CD14-positive monocyte (primary cell): Measurements from ENCODE around the gene THBS2. TPM values are rescaled to one million over a fixed set of nuclear protein-coding genes. Genes with fewer than 3 reads are reported as not detected.

Experiments
- DNase-seq, 3 donors: peaks; one replicate each; pipeline ENCODE4 v3.0.0-alpha.2; 2011 to 2022
- H2AFZ ChIP-seq: 2 replicates; pipeline ENCODE4 v1.6.0; 2012; ENCODE audit warnings: mild to moderate bottlenecking, low read depth, low read length, inconsistent platforms; ENCODE audit not compliant: insufficient read depth, poor library complexity, severe bottlenecking
- H3K27ac ChIP-seq, 2 donors: 1 replicate in 1 of 2; 2 replicates in 1 of 2; pipeline ENCODE4 v1.5.1; 2012 to 2013; ENCODE audit warnings: low read length in 2 of 2, control low read depth in 1 of 2, inconsistent platforms in 1 of 2, low read depth in 1 of 2, mild to moderate bottlenecking in 1 of 2
- H3K27me3 ChIP-seq, 2 donors: one replicate each; pipeline versions ENCODE4 v1.6.0 to v1.6.1; 2011 to 2013; ENCODE audit warnings: low read length in 2 of 2; ENCODE audit not compliant: control insufficient read depth in 2 of 2, insufficient read depth in 2 of 2
- H3K36me3 ChIP-seq, 2 donors: replicated peaks in 1 of 2; 1 replicate in 1 of 2; 2 replicates in 1 of 2; pipeline versions ENCODE4 v1.5.1 to v1.6.1; 2012 to 2013; ENCODE audit warnings: low read length in 2 of 2, control low read depth in 1 of 2, inconsistent platforms in 1 of 2, mild to moderate bottlenecking in 1 of 2; ENCODE audit not compliant: insufficient read depth in 2 of 2, control insufficient read depth in 1 of 2
- H3K4me1 ChIP-seq, 2 donors: 1 replicate in 1 of 2; 2 replicates in 1 of 2; pipeline versions ENCODE4 v1.5.1 to v1.6.1; 2012 to 2013; ENCODE audit warnings: low read length in 2 of 2, control low read depth in 1 of 2, inconsistent platforms in 1 of 2, mild to moderate bottlenecking in 1 of 2, moderate library complexity in 1 of 2; ENCODE audit not compliant: insufficient read depth in 2 of 2, control insufficient read depth in 1 of 2
- H3K4me2 ChIP-seq: replicated peaks from 2 replicates; pipeline ENCODE3; 2012; ENCODE audit warnings: low read length, moderate library complexity, mild to moderate bottlenecking; ENCODE audit not compliant: poor library complexity, severe bottlenecking; ENCODE audit errors: extremely low read depth
- H3K4me3 ChIP-seq, 3 experiments: fragments of 200-600 bp in 1 of 3; sonication (generic) in 1 of 3; replicated peaks in 1 of 3; 1 replicate in 2 of 3; 2 replicates in 1 of 3; pipeline ENCODE4 v1.5.1; 2011 to 2013; ENCODE audit warnings: low read length in 3 of 3, mild to moderate bottlenecking in 3 of 3, control low read depth in 2 of 3, low read depth in 2 of 3, inconsistent platforms in 1 of 3, moderate library complexity in 1 of 3
- H3K79me2 ChIP-seq: 2 replicates; pipeline ENCODE4 v1.6.0; 2012; ENCODE audit warnings: mild to moderate bottlenecking, control low read depth, inconsistent platforms, low read length, moderate library complexity; ENCODE audit not compliant: insufficient read depth
- H3K9ac ChIP-seq: 2 replicates; pipeline ENCODE4 v1.6.0; 2017; ENCODE audit warnings: low read length, mild to moderate bottlenecking; ENCODE audit not compliant: insufficient read depth, poor library complexity, severe bottlenecking
- H3K9me3 ChIP-seq, 2 donors: replicated peaks in 1 of 2; 1 replicate in 1 of 2; 2 replicates in 1 of 2; pipeline versions ENCODE4 v1.5.1 to v1.6.1; 2012 to 2013; ENCODE audit warnings: low read length in 2 of 2, control low read depth in 1 of 2; ENCODE audit not compliant: control insufficient read depth in 1 of 2, insufficient read depth in 1 of 2
- H4K20me1 ChIP-seq: 2 replicates; pipeline ENCODE4 v1.6.0; 2012; ENCODE audit warnings: mild to moderate bottlenecking, low read length, control low read depth, moderate library complexity; ENCODE audit not compliant: insufficient read depth
- H3K27ac Mint-ChIP-seq, 7 donors: one replicate each; pipeline ENCODE4 v1.8.0; 2020; ENCODE audit warnings: mild to moderate bottlenecking in 7 of 7, mixed read lengths in 7 of 7, moderate library complexity in 6 of 7, inconsistent platforms in 2 of 7
- H3K27me3 Mint-ChIP-seq, 3 donors: one replicate each; pipeline ENCODE4 v1.8.0; 2021 to 2022; ENCODE audit warnings: low read depth in 3 of 3, mild to moderate bottlenecking in 3 of 3, mixed read lengths in 3 of 3, moderate library complexity in 3 of 3, inconsistent platforms in 1 of 3
- H3K36me3 Mint-ChIP-seq, 2 donors: one replicate each; pipeline ENCODE4 v1.8.0; 2020; ENCODE audit warnings: mixed read lengths in 2 of 2, inconsistent platforms in 1 of 2, mild to moderate bottlenecking in 1 of 2
- H3K4me1 Mint-ChIP-seq: one replicate; pipeline ENCODE4 v1.8.0; 2020; ENCODE audit warnings: mild to moderate bottlenecking, mixed read lengths
- H3K4me3 Mint-ChIP-seq, 2 donors: one replicate each; pipeline ENCODE4 v1.8.0; 2020; ENCODE audit warnings: mild to moderate bottlenecking in 2 of 2, mixed read lengths in 2 of 2, moderate library complexity in 1 of 2
- H3K9me3 Mint-ChIP-seq, 7 donors: one replicate each; pipeline ENCODE4 v1.8.0; 2020 to 2022; ENCODE audit warnings: mixed read lengths in 7 of 7, mild to moderate bottlenecking in 6 of 7, moderate library complexity in 6 of 7, inconsistent platforms in 2 of 7
- CTCF ChIP-seq: fragments of 200-600 bp; IDR thresholded peaks from one replicate; pipeline ENCODE4 v1.8.0; 2022; ENCODE audit warnings: antibody characterized with exemption, mild to moderate bottlenecking
- WGBS: methylation state at CpG from one replicate; pipeline ENCODE4 v1.1.5; 2013; ENCODE audit warnings: missing lambda C conversion rate; ENCODE audit not compliant: insufficient coverage; 5-methylcytosine and 5-hydroxymethylcytosine counted together
- intact Hi-C, 2 donors: fragments of 100-400 bp; cut with micrococcal nuclease; formaldehyde crosslinking; loops; one replicate each; pipeline versions ENCODE4 v1.15.0 to v1.15.1; 2023
- polyA plus RNA-seq, 3 donors: library from polyadenylated mRNA; depleted of rRNA in 1 of 3; unstranded in 2 of 3; stranded (reverse) in 1 of 3; fragments of 300-500 nt in 2 of 3; fragments of >200 nt in 1 of 3; fragmentation: Illumina TruSeq in 2 of 3; gene quantifications; 1 replicate in 2 of 3; 2 replicates in 1 of 3; pipeline ENCODE4 v1.2.3, GENCODE V29; 2012 to 2021

THBS2 gene
- polyA plus RNA-seq, 3 donors: 0.01 to 0.03 TPM; not detected in 1

GRCh38 chr6:169217972-169218371 lies 35.7 kb downstream of the THBS2 start:
- DNase-seq: no peak
- Histone ChIP-seq H3K27me3 (no peaks in the 10 kb centered on the region), H3K79me2 (no peaks in the 10 kb centered on the region), H2AFZ (no peak overlapping the region), H3K27ac (no peak overlapping the region), H3K4me3 (no peak overlapping the region), H4K20me1 (no peaks in the 10 kb centered on the region), H3K4me2 (no peak overlapping the region), H3K9me3 (peaks cover 4 to 21% of the 10 kb centered on the region in 2 donors), H3K4me1 (peaks cover 25 to 26% of the 10 kb centered on the region in 2 donors), H3K36me3 (no peaks in the 10 kb centered on the region), H3K9ac (no peak overlapping the region)
- Mint-ChIP-seq H3K4me1 (peaks cover 22% of the 10 kb centered on the region), H3K9me3 (peaks cover 13 to 31% (median 19%) of the 10 kb centered on the region in 7 donors), H3K4me3 (no peak overlapping the region), H3K27ac (no peak overlapping the region), H3K27me3 (peaks cover 1 to 4% (median 2%) of the 10 kb centered on the region in 3 donors), H3K36me3 (peaks cover 0 to 6% of the 10 kb centered on the region in 2 donors)
- no peak for TF ChIP-seq CTCF
- intact Hi-C loops: loop anchor here in 1 of 2 donors (10.0 kb wide), 1 partner anchor 487 kb away; the partner anchor contains the start of genes C6orf120 and WDR27
- WGBS: 100% methylated on average over 1 of the region's 1 CpG

GRCh38 chr6:169216830-169217229 lies 36.8 kb downstream of the THBS2 start:
- H3K27ac Mint-ChIP-seq: no peak overlapping the region
- Histone ChIP-seq H3K27me3 (no peaks in the 10 kb centered on the region), H3K9ac (no peak overlapping the region), H3K4me2 (no peak overlapping the region), H3K79me2 (no peaks in the 10 kb centered on the region), H3K9me3 (peaks cover 0 to 11% of the 10 kb centered on the region in 2 donors), H3K36me3 (no peaks in the 10 kb centered on the region), H2AFZ (no peak overlapping the region), H3K4me3 (no peak overlapping the region), H3K4me1 (peaks cover 28 to 33% of the 10 kb centered on the region in 2 donors), H4K20me1 (no peaks in the 10 kb centered on the region), H3K27ac (no peak overlapping the region)
- peaks cover 24% of the 10 kb centered on the region for H3K4me1 Mint-ChIP-seq
- peaks cover 0 to 7% of the 10 kb centered on the region in 2 donors for H3K36me3 Mint-ChIP-seq
- WGBS: 95% methylated on average over 12 of the region's 14 CpGs
- no peak for DNase-seq
- intact Hi-C loops: loop anchor here in 1 of 2 donors (10.0 kb wide), 1 partner anchor 488 kb away; the partner anchor contains the start of genes C6orf120 and WDR27
- no peak overlapping the region for H3K4me3 Mint-ChIP-seq
- no peak for TF ChIP-seq CTCF
- peaks cover 7 to 23% (median 14%) of the 10 kb centered on the region in 7 donors for H3K9me3 Mint-ChIP-seq
- peaks cover 1 to 3% (median 2%) of the 10 kb centered on the region in 3 donors for H3K27me3 Mint-ChIP-seq
